ENCODE measurements around the gene NDUFS7.

DNA sequence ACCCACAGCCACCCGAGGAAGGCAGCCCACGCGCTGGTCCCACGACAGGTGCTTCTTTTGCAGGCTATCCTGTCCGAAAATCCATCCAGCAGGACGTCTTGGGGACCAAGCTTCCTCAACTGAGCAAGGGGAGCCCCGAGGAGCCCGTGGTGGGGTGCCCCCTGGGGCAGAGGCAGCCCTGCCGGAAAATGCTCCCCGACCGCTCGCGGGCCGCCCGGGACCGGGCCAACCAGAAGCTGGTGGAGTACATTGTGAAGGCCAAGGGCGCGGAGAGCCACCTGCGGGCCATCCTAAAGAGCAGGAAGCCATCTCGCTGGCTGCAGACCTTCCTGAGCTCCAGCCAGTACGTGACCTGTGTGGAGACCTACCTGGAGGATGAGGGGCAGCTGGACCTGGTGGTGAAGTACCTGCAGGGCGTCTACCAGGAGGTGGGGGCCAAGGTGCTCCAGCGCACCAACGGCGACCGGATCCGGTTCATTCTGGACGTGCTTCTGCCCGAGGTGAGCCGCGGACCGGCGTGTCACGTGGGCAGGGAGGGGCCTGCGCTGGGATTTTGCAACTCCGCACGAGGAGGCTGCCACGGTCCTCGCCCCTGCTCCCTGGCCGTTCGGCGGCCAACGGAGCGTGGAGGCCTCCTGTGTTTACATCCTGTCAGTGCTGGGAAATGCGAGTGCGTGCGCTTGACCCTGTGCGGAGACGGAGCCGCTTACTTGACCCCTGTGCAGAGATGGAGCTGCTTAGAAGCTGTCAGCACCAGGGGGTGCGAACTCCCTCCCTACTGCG lies 12.9 kb upstream of the NDUFS7 start:
- TF ChIP-seq CTCF (IDR thresholded peaks at IDR 0.05; ENCODE audit: low read depth, low read length) (no peak), POLR2A (IDR thresholded peaks at IDR 0.05; ENCODE audit: extremely low read depth, insufficient read length) (no peak), MYC (IDR thresholded peaks at IDR 0.05; ENCODE audit: low read depth, low read length) (no peak)
- TF ChIP-seq, protein P1, sequence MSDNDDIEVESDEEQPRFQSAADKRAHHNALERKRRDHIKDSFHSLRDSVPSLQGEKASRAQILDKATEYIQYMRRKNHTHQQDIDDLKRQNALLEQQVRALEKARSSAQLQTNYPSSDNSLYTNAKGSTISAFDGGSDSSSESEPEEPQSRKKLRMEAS (IDR thresholded peaks at IDR 0.05; ENCODE audit: low read depth, low read length), result no peak

Measured in NB4 (cell line).